Activated naive CD4-positive, alpha-beta T cell treated with anti-CD3 and anti-CD28 coated beads, Interleukin-2, amount 10 ng/mL, durations not matched to agents 7 days and 5 days (primary cell): ENCODE measurements around the gene CIART.
"Not testable (repeated sequence)": the region's sequence is repeated elsewhere in the genome, so short reads cannot be mapped to it uniquely, and the experiment has no call there.

Experiments
- CTCF ChIA-PET: fragments of 350-600 bp; sonication (Branson Sonifier 250); formaldehyde crosslinking; loops from one replicate; lab custom pipeline; 2021; ENCODE audit warnings: antibody characterized with exemption; lab: Charles Lee
- DNase-seq: peaks from one replicate; pipeline ENCODE4 v3.0.0-alpha.2; 2020
- H3K27ac Mint-ChIP-seq: one replicate; pipeline ENCODE4 v1.8.0; 2021; ENCODE audit warnings: mild to moderate bottlenecking, moderate library complexity, mixed read lengths
- H3K27me3 Mint-ChIP-seq: one replicate; pipeline ENCODE4 v1.8.0; 2021; ENCODE audit warnings: mild to moderate bottlenecking, mixed read lengths
- H3K36me3 Mint-ChIP-seq: one replicate; pipeline ENCODE4 v1.8.0; 2021; ENCODE audit warnings: mixed read lengths
- H3K4me1 Mint-ChIP-seq: one replicate; pipeline ENCODE4 v1.8.0; 2021; ENCODE audit warnings: mixed read lengths
- H3K4me3 Mint-ChIP-seq: one replicate; pipeline ENCODE4 v1.8.0; 2021; ENCODE audit warnings: mild to moderate bottlenecking, moderate library complexity, mixed read lengths
- H3K9me3 Mint-ChIP-seq: one replicate; pipeline ENCODE4 v1.8.0; 2021; ENCODE audit warnings: mixed read lengths

Gene CIART

GRCh38 chr1:150281758-150282557 is at the start of gene CIART:
TSS of gene CIART (plus strand) at chr1:150282554. CDS start at chr1:150283268, 714 bp downstream.
- Mint-ChIP-seq H3K36me3 (peaks cover 10% of the 10 kb centered on the region), H3K4me1 (peaks cover 29% of the 10 kb centered on the region), H3K27me3 (peaks cover 31% of the 10 kb centered on the region), H3K9me3 (no peaks in the 10 kb centered on the region), H3K4me3 (peak within 1 kb of the TSS; percentile 77), H3K27ac (peak within 1 kb of the TSS; percentile 82)
- CTCF ChIA-PET, result interaction anchor here (0.8 to 4.4 kb wide), 6 partner anchors 10 to 30 kb away, joined by 3 to 49 read pairs (median 4); partner anchors contain the start of genes APH1A, C1orf54 and CA14
- DNase-seq, result peak; percentile 89

- not testable (repeated sequence) for H3K9me3 Mint-ChIP-seq, DNase-seq, H3K4me3 Mint-ChIP-seq, H3K27me3 Mint-ChIP-seq
- Mint-ChIP-seq H3K4me1 (peaks cover 21% of the 10 kb centered on the region), H3K36me3 (peaks cover 21% of the 10 kb centered on the region), H3K27ac (peak overlapping the region; percentile 38)
- CTCF ChIA-PET, result interaction anchor here (0.7 kb wide), 1 partner anchor 23 kb away, joined by 3 read pairs; no protein-coding TSS in a partner anchor
Measured at GRCh38 chr1:150232921-150233320, 49.4 kb upstream of the CIART start.

GRCh38 chr1:150233359-150234308 is 48.7 kb upstream of the CIART start:
- H3K27me3 Mint-ChIP-seq, result peaks cover 3% of the 10 kb centered on the region
- H3K4me1 Mint-ChIP-seq, result peaks cover 21% of the 10 kb centered on the region
- H3K4me3 Mint-ChIP-seq, result no peak overlapping the region
- peaks cover 18% of the 10 kb centered on the region for H3K36me3 Mint-ChIP-seq
- peak; percentile 52 for DNase-seq
- CTCF ChIA-PET, result interaction anchor here (0.7 kb wide), 1 partner anchor 22 kb away, joined by 3 read pairs; no protein-coding TSS in a partner anchor
- H3K27ac Mint-ChIP-seq, result no peak overlapping the region
- no peaks in the 10 kb centered on the region for H3K9me3 Mint-ChIP-seq

GRCh38 chr1:150234309-150234565 is 48.1 kb upstream of the CIART start:
- no peak overlapping the region for H3K4me3 Mint-ChIP-seq
- DNase-seq, result no peak
- H3K27me3 Mint-ChIP-seq, result peaks cover 6% of the 10 kb centered on the region
- H3K9me3 Mint-ChIP-seq, result no peaks in the 10 kb centered on the region
- H3K36me3 Mint-ChIP-seq, result peaks cover 13% of the 10 kb centered on the region
- CTCF ChIA-PET, result no interaction called here
- no peak overlapping the region for H3K27ac Mint-ChIP-seq
- peaks cover 18% of the 10 kb centered on the region for H3K4me1 Mint-ChIP-seq

GRCh38 chr1:150234566-150235293 is 47.6 kb upstream of the CIART start:
- CTCF ChIA-PET, result interaction anchor here (0.8 kb wide), 1 partner anchor 10 kb away, joined by 3 read pairs; no protein-coding TSS in a partner anchor
- DNase-seq, result peak; percentile 93
- Mint-ChIP-seq H3K4me1 (peaks cover 21% of the 10 kb centered on the region), H3K9me3 (no peaks in the 10 kb centered on the region), H3K36me3 (peaks cover 13% of the 10 kb centered on the region), H3K27ac (no peak overlapping the region), H3K27me3 (peaks cover 10% of the 10 kb centered on the region), H3K4me3 (no peak overlapping the region)

GRCh38 chr1:150235294-150235851 is 47.0 kb upstream of the CIART start:
- Mint-ChIP-seq H3K27ac (no peak overlapping the region), H3K4me1 (peaks cover 21% of the 10 kb centered on the region), H3K36me3 (peaks cover 11% of the 10 kb centered on the region), H3K4me3 (no peak overlapping the region), H3K9me3 (no peaks in the 10 kb centered on the region), H3K27me3 (peaks cover 16% of the 10 kb centered on the region)
- peak; percentile 48 for DNase-seq
- CTCF ChIA-PET, result interaction anchor here (0.6 to 0.8 kb wide), 2 partner anchors 10 to 332 kb away, joined by 3 read pairs; no protein-coding TSS in a partner anchor

- Mint-ChIP-seq H3K27me3 (peaks cover 21% of the 10 kb centered on the region), H3K9me3 (no peaks in the 10 kb centered on the region), H3K27ac (no peak within 1 kb of the TSS), H3K4me3 (no peak within 1 kb of the TSS), H3K4me1 (peaks cover 21% of the 10 kb centered on the region), H3K36me3 (peaks cover 7% of the 10 kb centered on the region)
- CTCF ChIA-PET, result interaction anchor here (0.6 to 0.8 kb wide), 2 partner anchors 11 to 331 kb away, joined by 3 read pairs; no protein-coding TSS in a partner anchor
- peak; percentile 97 for DNase-seq
Measured at GRCh38 chr1:150235852-150236613, 46.3 kb upstream of the CIART start, which contains the start of gene ANP32E. TSS of gene ANP32E (minus strand) at chr1:150236112. CDS start at chr1:150235786, 326 bp downstream.

- Mint-ChIP-seq H3K27ac (no peak overlapping the region), H3K4me1 (peaks cover 19% of the 10 kb centered on the region), H3K9me3 (no peaks in the 10 kb centered on the region), H3K36me3 (peaks cover 7% of the 10 kb centered on the region), H3K4me3 (no peak overlapping the region), H3K27me3 (peaks cover 23% of the 10 kb centered on the region)
- DNase-seq, result no peak
- CTCF ChIA-PET, result interaction anchor here (1.1 kb wide), 1 partner anchor 18 kb away, joined by 3 read pairs; no protein-coding TSS in a partner anchor
Measured at GRCh38 chr1:150236614-150237100, 45.7 kb upstream of the CIART start.

- Mint-ChIP-seq H3K4me1 (peaks cover 17% of the 10 kb centered on the region), H3K27me3 (peaks cover 23% of the 10 kb centered on the region)
- DNase-seq, H3K9me3 Mint-ChIP-seq, H3K27ac Mint-ChIP-seq, H3K4me3 Mint-ChIP-seq, H3K36me3 Mint-ChIP-seq: not testable (repeated sequence)
- CTCF ChIA-PET, result interaction anchor here (1.1 kb wide), 1 partner anchor 17 kb away, joined by 3 read pairs; no protein-coding TSS in a partner anchor
Measured at GRCh38 chr1:150237176-150237575, 45.2 kb upstream of the CIART start.

- Mint-ChIP-seq H3K9me3 (no peaks in the 10 kb centered on the region), H3K27ac (no peak overlapping the region), H3K4me1 (peaks cover 15% of the 10 kb centered on the region), H3K27me3 (peaks cover 23% of the 10 kb centered on the region), H3K4me3 (no peak overlapping the region), H3K36me3 (peaks cover 4% of the 10 kb centered on the region)
- CTCF ChIA-PET, result interaction anchor here (1.1 kb wide), 1 partner anchor 17 kb away, joined by 3 read pairs; no protein-coding TSS in a partner anchor
- no peak for DNase-seq
Measured at GRCh38 chr1:150237746-150238145, 44.6 kb upstream of the CIART start.

- no peak overlapping the region for H3K27ac Mint-ChIP-seq
- CTCF ChIA-PET, result no interaction called here
- peaks cover 2% of the 10 kb centered on the region for H3K4me1 Mint-ChIP-seq
- H3K4me3 Mint-ChIP-seq, result no peak overlapping the region
- no peaks in the 10 kb centered on the region for H3K9me3 Mint-ChIP-seq
- H3K27me3 Mint-ChIP-seq, result peaks cover 49% of the 10 kb centered on the region
- DNase-seq, result no peak
- H3K36me3 Mint-ChIP-seq, result no peaks in the 10 kb centered on the region
Measured at GRCh38 chr1:150243003-150243402, 39.4 kb upstream of the CIART start.

GRCh38 chr1:150249936-150250335 is 32.4 kb upstream of the CIART start:
- CTCF ChIA-PET, result no interaction called here

More at GRCh38 chr1:150249936-150250335, 32.4 kb upstream of the CIART start:
- Mint-ChIP-seq H3K4me3 (no peak overlapping the region), H3K36me3 (no peaks in the 10 kb centered on the region), H3K9me3 (no peaks in the 10 kb centered on the region), H3K27ac (no peak overlapping the region), H3K4me1 (no peaks in the 10 kb centered on the region), H3K27me3 (peaks cover 49% of the 10 kb centered on the region)
- DNase-seq, result no peak
